HG03575 (cell line): Measurements from ENCODE around the gene FHOD1.

Source experiments
- ATAC-seq: cut with Tn5 transposase; IDR thresholded peaks from one replicate; pipeline ENCODE4 v1.9.1; 2021; ENCODE audit not compliant: unreplicated experiment, insufficient number of reproducible peaks, low FRiP score; ENCODE audit errors: extremely low read depth

The FHOD1 gene

GRCh38 chr16:67247192-67248072, at the start of gene FHOD1:
TSS of gene FHOD1 (minus strand) at chr16:67247481. CDS start at chr16:67247410, 71 bp downstream.
- no peak for ATAC-seq

GRCh38 chr16:67296420-67296819, 49.1 kb upstream of the FHOD1 start:
- no peak for ATAC-seq

- ATAC-seq = no peak
Measured at GRCh38 chr16:67294938-67295361, 47.7 kb upstream of the FHOD1 start.

- ATAC-seq = no peak
Measured at GRCh38 chr16:67294171-67294757, 47.0 kb upstream of the FHOD1 start.

GRCh38 chr16:67291461-67291860, 44.2 kb upstream of the FHOD1 start:
- ATAC-seq = no peak

GRCh38 chr16:67287960-67288359, 40.7 kb upstream of the FHOD1 start:
- ATAC-seq = no peak

- ATAC-seq = no peak
Measured at GRCh38 chr16:67286441-67287235, 39.4 kb upstream of the FHOD1 start.

- ATAC-seq = no peak
Measured at GRCh38 chr16:67284699-67285646, 37.7 kb upstream of the FHOD1 start.

- no peak for ATAC-seq
Measured at GRCh38 chr16:67283826-67284555, 36.7 kb upstream of the FHOD1 start.

- ATAC-seq = no peak
Measured at GRCh38 chr16:67283039-67283825, 36.0 kb upstream of the FHOD1 start.

- ATAC-seq = no peak
Measured at GRCh38 chr16:67282447-67282805, 35.1 kb upstream of the FHOD1 start.

- ATAC-seq = no peak
Measured at GRCh38 chr16:67281536-67282446, 34.5 kb upstream of the FHOD1 start.

- no peak for ATAC-seq
Measured at GRCh38 chr16:67280090-67281015, 33.1 kb upstream of the FHOD1 start.

GRCh38 chr16:67279296-67280089, 32.2 kb upstream of the FHOD1 start, which contains the start of gene PLEKHG4:
TSS of gene PLEKHG4 (plus strand) at chr16:67279532. CDS start at chr16:67280045, 513 bp downstream.
- ATAC-seq = no peak
